ENCODE data around the gene ITGB3.
A peak's percentile ranks its signal among the peaks of the same experiment; 100 is the strongest.

ITGB3 gene

GRCh38 chr17:47325176-47325575, 71.5 kb downstream of the ITGB3 start:
- DNase-seq (ENCODE audit: extremely low read depth, insufficient read length): peak; percentile 13
- no peak for TF ChIP-seq CTCF (IDR thresholded peaks at IDR 0.05; ENCODE audit: insufficient read depth, low read length, poor library complexity, severe bottlenecking)
- no peaks in the 10 kb centered on the region for H3K27me3 ChIP-seq (replicated peaks; ENCODE audit: control insufficient read depth, insufficient read depth, low read length)
- H3K4me3 ChIP-seq (replicated peaks; ENCODE audit: low read depth, low read length): peak overlapping the region; percentile 95
- no peaks in the 10 kb centered on the region for H3K36me3 ChIP-seq (ENCODE audit: control insufficient read depth, insufficient read depth, low read length)

- Histone ChIP-seq H3K27me3 (replicated peaks; ENCODE audit: control insufficient read depth, insufficient read depth, low read length) (no peaks in the 10 kb centered on the region), H3K4me3 (replicated peaks; ENCODE audit: low read depth, low read length) (no peak overlapping the region), H3K36me3 (ENCODE audit: control insufficient read depth, insufficient read depth, low read length) (no peaks in the 10 kb centered on the region)
- DNase-seq (ENCODE audit: extremely low read depth, insufficient read length): no peak
- TF ChIP-seq CTCF (IDR thresholded peaks at IDR 0.05; ENCODE audit: insufficient read depth, low read length, poor library complexity, severe bottlenecking): no peak
Observed at GRCh38 chr17:47330548-47330947, 76.9 kb downstream of the ITGB3 start.

- no peak for DNase-seq (ENCODE audit: extremely low read depth, insufficient read length)
- no peak overlapping the region for H3K4me3 ChIP-seq (replicated peaks; ENCODE audit: low read depth, low read length)
- no peak for TF ChIP-seq CTCF (IDR thresholded peaks at IDR 0.05; ENCODE audit: insufficient read depth, low read length, poor library complexity, severe bottlenecking)
- H3K27me3 ChIP-seq (replicated peaks; ENCODE audit: control insufficient read depth, insufficient read depth, low read length): no peaks in the 10 kb centered on the region
- H3K36me3 ChIP-seq (ENCODE audit: control insufficient read depth, insufficient read depth, low read length): no peaks in the 10 kb centered on the region
Observed at GRCh38 chr17:47332287-47332686, 78.7 kb downstream of the ITGB3 start.

GRCh38 chr17:47335101-47335936, 81.7 kb downstream of the ITGB3 start:
- TF ChIP-seq CTCF (IDR thresholded peaks at IDR 0.05; ENCODE audit: insufficient read depth, low read length, poor library complexity, severe bottlenecking): no peak
- H3K36me3 ChIP-seq (ENCODE audit: control insufficient read depth, insufficient read depth, low read length): no peaks in the 10 kb centered on the region
- H3K4me3 ChIP-seq (replicated peaks; ENCODE audit: low read depth, low read length): no peak overlapping the region
- no peaks in the 10 kb centered on the region for H3K27me3 ChIP-seq (replicated peaks; ENCODE audit: control insufficient read depth, insufficient read depth, low read length)
- no peak for DNase-seq (ENCODE audit: extremely low read depth, insufficient read length)

GRCh38 chr17:47338026-47338425, 84.4 kb downstream of the ITGB3 start:
- DNase-seq (ENCODE audit: extremely low read depth, insufficient read length): no peak
- no peaks in the 10 kb centered on the region for H3K27me3 ChIP-seq (replicated peaks; ENCODE audit: control insufficient read depth, insufficient read depth, low read length)
- no peaks in the 10 kb centered on the region; the same call in 1 of the 2 replicates for H3K36me3 ChIP-seq (ENCODE audit: control insufficient read depth, insufficient read depth, low read length)
- H3K4me3 ChIP-seq (replicated peaks; ENCODE audit: low read depth, low read length): no peak overlapping the region
- TF ChIP-seq CTCF (IDR thresholded peaks at IDR 0.05; ENCODE audit: insufficient read depth, low read length, poor library complexity, severe bottlenecking): no peak
